Stromal cell of bone marrow (primary cell): ENCODE results near the gene GLG1.
"Not testable (repeated sequence)": the region's sequence is repeated elsewhere in the genome, so short reads cannot be mapped to it uniquely, and the experiment has no call there.

Experiments used
- DNase-seq: peaks from one replicate; pipeline ENCODE4 v3.0.0-alpha.2; 2012; ENCODE audit warnings: low read depth

Gene GLG1

DNA sequence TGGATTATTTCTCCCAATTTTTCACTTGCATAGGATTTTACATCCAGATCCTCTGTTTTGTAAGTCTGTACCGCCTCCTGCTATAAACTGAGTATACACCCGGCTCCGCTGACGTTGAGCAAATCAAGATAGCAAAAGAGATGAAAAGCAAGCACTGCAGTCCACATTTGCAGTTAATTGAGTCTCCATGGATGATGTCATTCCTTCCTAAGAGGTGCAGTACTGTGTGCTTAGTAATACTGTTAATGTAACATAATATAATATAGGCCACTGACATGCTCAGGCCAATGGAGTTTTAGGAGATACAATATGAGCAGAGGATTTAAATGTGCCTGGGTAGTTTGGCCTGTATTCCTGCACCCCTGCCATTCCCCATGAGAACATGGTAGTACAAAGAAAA is 72.3 kb downstream of the GLG1 start:
- DNase-seq, result peak; percentile 8

DNA sequence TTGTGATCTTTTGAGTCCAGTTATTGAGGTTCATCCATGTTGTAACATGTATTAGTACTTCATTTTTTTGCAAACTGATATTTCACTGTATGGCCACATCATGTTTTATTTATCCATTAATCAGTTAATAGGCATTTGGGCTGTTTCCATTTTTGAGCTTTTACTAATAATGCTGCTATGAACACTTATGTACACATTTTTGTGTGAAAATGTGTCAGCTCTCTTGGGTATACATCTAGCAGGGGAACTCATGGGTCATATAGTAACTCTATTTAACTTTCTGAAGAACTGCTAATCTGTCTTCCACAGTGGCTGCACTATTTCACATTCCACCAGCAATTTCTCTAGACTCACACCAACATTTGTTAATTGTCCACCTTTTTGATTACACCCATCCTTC is 82.0 kb downstream of the GLG1 start:
- DNase-seq, result no peak

DNA sequence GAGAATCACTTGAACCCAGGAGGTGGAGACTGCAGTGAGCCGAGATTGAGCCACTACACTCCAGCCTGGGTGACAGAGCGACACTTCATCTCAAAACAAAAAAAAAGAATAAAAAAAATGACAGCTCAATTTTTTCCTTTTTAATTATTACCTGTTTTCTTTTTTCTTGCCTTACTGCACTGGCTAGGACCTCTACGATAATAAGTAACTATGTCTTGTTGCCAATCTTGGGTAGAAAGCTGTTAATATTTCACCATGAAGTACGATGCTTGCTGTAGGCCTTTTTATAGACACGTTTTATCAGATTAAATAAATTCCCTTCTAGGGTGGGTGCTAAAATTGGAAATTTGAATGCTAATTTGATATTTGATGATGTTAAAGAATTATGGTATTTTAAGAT is 82.8 kb downstream of the GLG1 start:
- DNase-seq, result no peak

DNA sequence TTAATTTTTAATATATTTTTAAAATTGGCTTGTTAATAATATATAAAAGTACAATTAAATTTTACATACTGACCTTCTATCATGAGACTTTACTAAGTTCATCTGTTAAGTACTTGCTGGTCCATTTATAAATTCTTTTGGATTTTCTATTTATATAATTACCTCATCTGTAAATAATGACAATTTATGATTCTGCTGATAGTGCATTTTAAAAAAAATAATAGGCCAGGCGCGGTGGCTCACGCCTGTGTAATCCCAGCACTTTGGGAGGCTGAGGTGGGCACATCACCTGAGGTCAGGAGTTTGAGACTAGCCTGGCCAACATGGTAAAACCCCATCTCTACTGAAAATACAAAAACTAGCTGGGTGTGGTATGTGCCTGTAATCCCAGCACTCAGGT is 83.2 kb downstream of the GLG1 start:
- DNase-seq, result not testable (repeated sequence)

DNA sequence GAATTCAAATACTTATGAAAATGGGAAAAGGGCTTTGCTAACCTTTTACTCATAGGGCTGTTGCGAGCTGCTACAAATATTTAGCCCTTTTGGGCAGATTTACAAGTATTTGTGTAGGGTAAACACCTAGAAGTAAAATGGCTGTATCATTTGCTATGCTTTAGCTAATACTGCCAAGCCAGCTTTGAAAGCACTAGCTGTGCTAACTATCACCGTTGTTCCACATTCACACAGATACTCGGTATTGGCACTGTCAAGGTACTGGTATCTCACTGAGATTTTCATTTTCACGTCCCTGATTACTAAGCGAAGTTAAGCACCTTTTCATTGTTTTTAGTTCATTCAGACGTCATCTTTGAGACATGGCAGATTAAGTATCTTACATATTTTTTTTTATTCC is 84.8 kb downstream of the GLG1 start:
- no peak for DNase-seq

DNA sequence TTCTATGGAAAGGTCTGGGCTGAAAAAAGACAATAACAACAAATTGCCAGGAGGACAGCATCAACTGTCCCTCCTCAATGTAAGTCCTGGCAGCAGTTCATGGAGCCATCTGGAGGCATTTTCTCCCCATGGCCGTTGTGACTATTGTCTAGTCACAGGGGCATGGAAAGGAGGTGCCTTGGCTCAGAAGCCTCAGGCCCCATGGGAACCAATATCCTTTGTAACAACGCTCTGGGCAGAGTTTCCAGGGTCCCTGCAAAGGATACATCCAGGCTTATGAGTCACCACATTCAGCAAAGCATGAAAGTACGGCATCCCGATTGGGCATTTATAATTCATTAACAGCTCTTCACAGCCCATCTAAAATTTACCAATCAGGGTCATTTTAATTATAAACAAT is 85.2 kb downstream of the GLG1 start:
- peak; percentile 2 for DNase-seq

DNA sequence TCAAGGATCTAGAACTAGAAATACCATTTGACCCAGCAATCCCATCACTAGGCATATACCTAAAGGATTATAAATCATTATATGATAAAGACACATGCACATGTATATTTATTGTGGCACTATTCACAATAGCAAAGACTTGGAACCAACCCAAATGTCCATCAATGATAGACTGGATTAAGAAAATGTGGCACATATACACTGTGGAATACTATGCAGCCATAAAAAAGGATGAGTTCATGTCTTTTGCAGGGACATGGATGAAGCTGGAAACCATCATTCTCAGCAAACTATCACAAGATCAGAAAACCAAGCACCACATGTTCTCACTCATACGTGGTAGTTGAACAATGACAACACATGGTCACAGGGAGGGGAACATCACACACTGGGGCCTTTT is 88.0 kb downstream of the GLG1 start:
- not testable (repeated sequence) for DNase-seq

DNA sequence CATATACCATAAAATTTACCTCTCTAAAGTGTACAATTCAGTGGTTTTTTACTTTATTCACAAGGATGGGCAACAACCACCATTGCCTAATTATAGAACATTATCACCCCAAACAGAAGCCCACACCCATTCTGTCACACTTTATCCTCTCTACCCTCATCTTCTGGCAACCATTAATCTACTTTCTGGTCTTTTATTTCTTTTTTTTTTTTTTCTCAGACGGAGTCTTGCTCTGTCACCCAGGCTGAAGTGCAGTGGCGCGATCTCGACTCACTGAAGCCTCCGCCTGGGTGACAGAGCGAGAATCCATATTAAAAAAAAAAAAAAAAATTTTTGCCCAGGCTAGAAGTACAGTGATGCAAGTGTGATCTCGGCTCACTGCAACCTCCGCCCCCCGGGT is 95.0 kb downstream of the GLG1 start:
- no peak for DNase-seq

DNA sequence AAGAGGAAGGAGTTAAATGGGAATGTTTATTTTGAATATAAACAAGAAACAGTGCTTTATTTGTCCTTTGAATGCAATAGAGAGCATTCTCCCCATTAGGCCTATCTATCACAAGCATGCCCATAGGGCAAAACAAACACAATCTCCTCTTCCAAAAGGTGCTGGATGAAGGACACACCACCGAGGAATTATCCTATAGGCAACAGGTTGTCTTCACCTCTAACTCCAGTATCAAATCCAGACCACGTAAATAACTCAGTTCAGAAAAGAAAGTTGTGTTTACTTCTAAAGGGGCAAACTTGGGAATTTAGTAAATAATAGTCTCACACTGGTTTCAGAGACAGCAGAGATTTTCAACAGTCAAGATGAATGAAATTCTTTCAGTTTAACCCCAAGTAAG is 101.9 kb downstream of the GLG1 start:
- no peak for DNase-seq

DNA sequence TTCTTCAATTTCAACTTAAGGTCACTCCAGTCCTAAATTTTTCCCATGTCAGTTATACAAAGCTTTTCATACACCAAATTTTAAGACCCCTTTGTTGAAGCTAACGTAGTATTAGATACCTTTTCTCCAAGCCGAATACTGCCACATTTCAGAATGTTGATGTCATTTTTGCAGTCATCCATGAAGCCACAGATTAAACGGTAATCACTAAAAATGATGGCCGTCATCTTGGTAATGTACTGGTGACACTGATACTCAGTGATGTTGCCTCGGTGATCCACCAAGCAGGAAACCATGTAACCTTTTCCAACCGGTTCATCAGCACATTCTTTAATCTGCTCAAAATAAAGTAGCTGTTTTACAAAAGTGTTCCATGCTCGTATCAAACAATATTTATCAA is 103.5 kb downstream of the GLG1 start:
- no peak for DNase-seq

DNA sequence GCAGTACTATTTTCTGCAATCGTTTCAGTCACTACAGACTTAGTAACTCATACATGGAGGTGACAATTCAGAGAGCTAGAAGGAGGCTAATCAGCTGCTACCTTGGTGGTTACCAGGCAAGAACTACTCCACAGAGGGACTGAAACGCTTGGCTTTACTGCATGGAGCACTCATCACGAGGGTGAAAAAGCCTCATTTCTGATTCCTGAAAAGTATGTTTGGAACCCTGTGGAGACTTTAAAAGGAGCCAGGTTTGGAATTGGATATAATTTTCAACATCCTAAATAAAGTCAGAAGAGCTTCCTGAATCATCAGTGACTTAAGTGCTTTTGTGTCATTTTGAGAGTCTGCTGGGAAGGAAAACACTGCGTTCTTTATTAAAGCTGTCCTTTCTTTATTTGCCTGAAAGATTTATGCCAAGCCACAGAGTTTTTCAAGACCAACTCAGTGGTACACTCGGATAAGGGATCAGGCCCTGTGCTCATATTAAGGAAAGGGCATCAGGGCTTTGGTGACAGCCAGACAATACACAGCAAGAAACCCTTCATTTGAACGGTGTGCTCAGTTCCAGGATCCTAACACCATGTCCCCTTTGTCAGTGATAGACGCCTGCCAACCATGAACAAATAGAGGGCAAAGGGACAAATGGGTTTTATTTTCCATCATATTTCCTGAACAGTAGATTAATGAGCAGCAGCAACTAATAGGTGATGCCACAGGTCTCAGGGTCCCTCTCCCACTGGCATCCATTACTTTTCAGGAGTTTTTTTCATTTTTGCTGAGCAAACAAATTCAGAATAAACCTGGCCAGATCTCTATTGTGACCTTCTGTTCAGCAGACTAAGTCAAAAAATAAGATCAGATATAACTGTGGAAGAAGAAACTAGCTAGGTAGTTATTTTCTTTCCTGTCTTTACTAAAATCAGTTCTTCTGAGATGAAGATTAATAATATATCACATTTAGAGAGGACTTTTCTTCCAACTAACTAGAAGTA is 105.1 kb downstream of the GLG1 start:
- DNase-seq, result no peak

DNA sequence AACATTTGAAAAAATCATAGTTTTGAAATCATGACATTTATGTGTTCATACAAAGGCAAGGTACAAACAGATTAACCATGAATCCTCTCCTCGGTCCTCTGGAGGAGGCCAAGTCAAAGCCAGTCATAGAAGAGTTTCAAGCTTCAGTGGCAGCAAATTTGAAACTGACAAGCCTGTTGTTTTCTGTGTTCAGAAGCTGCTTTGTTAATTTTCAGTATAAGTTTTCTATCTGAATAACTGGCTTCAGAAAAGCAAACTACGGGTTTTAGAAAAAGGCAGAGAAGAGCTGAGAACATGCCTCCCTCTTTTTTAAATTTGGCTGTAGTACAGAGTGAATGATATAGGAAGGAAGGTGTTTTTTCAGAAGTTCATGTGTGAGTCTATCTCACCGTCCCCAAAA is 106.0 kb downstream of the GLG1 start:
- DNase-seq, result no peak

DNA sequence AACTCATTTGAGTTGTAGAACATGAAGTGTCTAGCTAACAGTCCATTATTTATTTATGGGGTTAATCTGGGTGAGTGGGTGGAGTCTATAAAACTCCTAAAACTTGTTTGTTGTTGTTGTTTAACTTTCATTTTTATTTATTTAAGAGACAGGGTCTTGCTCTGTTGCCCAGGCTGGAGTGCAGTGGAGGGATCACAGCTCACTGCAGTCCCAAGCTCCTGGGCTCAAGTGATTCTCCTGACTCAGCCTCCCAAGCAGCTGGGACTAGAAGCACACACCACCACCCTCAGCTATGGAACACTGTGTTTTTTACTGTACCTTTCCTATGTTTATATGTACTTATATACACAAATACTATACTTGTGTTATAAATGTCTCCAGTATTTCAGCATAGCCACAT is 107.8 kb downstream of the GLG1 start:
- DNase-seq, result no peak

DNA sequence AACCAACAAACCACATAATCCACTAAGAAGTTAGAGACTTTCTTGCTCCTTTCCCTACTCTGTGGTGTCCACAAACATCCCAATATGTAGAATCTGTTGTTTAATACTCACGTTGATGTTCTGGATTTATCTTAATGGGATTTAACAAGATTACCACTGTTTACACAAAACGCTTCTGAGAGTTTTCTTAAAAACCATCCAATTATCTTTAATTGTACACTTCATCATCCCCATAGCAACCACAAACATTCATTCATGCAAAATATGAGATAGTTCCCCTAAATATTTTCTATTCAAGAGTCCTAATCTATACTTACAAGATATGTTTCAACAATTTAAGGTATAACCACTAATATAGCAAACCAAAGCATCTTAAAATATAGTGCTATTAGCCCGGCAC is 109.2 kb downstream of the GLG1 start:
- no peak for DNase-seq

DNA sequence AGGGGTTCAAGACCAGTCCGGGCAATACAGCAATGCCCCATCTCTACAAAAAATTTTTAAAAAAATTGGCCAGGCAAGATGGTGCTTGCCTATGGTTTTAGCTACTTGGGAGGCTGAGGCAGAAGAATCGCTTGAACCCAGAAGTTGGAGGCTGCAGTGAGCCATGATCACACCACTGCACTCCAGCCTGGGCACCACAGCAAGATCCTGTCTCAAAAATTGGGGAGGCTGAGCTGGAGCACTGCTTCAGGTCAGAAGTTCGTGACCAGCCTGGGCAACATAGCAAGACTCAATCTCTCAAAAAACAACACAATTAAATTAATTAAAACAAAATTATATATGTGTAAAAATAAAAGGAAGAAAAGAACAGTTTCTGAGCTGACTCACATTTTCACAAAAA is 110.9 kb downstream of the GLG1 start:
- DNase-seq, result no peak

DNA sequence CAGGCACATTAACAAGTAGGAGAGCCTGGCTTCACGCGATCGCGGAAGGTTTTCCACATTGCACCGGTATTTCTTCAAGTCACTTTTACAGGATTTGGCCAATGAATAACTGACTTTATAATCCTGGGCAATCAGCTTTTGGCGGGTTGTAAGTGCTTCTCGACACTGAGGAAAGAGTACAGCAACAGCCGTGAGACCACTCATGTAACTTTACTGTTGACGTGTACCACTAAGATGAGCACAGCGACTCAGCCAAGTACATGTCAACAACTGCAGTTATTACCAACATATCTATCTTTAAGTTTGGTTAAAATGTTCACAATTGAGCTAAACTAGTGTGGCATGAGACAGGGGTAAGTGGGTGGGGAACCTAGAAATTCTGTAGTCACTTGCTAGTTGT is 113.9 kb downstream of the GLG1 start:
- no peak for DNase-seq

DNA sequence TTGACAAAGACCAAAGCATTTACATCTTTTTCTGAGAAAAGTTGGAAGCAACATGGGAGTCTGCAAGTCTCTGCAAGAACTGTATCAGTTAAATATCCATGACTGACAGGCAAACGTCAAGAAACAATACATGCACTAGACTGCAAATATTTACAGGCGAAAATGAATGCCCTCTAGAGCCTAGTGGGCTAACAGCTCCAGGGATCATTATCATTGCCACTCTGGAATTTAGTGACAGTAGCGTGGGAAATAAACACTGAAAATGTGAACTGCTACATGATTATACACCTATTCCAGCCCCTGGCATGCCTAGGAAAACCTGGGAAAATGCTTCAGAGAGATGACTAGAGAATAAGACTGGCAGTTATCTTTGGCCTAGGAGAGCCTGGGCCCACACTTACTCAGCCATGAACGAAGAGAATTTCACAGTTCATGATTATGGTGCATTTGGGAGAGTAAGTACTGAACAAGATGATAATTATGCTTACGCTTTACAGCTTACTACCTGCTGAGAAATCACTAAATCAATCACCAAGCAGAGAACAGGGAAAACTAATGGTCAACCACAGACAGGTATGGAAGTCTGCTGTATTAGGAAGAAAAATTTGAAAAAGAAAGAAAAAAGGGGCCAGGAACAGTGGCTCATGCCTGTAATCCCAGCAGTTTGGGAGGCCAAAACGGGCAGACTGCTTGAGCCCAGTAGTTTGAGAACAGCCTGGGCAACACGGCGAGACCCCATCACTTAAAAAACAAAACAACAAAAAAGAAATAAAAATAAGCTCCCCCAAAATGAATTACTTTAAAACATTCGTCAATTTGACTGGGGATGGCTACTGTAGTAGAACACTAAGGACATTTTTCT is 119.0 kb downstream of the GLG1 start:
- DNase-seq, result no peak

DNA sequence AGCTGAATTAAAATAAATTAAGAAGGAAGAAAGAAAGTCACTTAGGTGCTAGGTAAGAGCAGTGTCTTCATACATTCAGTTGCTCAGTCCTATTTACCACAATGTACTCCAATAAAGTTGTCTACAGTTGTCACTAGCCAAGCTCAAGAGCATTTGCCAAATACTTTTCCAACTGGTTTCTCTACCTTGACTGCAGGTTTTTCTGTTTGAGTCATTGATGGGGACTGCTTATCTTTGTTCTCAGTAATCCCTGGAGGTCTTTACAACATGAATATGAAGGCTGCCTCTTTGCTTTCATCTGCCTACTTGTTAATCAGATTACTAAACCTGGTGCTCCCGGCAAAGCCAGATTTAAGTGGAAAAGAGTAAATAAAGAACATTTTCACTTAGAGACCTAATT is 121.0 kb downstream of the GLG1 start:
- DNase-seq, result no peak

DNA sequence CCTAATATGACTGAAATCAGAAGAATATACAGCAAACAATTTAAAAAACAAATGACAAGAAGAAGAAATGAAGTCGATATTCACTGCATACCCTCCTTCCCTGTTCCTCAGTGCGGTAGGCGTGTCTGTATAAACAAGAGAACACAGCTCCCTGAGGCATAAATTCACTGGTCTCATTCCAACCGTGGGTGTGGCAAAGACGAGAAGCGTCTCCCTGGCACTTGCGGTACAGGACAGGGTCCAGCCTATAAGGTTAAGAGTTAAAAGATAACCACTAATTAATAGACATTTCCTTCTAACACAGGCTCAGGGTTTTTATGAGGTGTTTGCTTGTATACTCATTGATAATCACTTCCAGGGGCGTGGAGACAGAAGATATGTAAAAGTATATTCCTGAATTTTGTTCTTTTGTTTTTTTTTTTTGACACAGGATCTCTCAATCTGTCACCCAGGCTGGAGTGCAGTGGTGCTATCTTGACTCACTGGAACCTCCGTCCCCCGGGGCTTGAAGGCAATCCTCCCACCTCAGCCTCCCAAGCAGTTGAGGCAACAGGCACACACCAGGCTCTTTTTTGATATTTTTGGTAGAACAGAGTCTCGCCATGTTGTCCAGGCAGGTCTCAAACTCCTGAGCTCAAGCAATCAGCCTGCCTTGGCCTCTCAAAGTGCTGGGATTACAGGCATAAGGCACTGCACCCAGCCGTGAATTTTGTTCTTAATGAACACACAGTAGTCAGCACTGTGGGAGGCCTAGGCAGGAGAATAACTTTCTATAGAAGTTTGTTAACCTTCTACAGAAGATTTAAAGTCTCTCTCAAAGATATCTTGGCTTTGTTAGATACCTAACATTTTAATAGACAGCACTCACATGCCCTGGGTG is 126.5 kb downstream of the GLG1 start:
- DNase-seq, result peak; percentile 30

DNA sequence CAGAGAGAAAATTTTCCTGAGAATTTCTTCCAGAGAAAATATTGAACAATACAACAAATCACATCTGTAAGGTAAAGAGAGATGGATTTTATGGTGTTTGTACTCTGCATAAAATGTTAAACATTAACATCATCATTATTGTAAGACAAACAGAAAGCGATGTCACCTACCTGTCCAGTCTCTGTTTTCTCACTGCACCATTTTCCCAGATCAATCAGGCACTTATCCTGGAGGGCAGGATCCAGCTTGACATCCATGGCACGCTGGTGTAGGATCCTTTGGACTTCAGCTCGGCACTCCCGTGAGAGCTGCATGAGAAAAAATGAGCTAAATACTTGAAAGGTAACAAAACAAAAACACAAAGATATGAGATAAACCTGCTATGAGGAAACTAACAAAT is 129.7 kb downstream of the GLG1 start:
- DNase-seq, result no peak

DNA sequence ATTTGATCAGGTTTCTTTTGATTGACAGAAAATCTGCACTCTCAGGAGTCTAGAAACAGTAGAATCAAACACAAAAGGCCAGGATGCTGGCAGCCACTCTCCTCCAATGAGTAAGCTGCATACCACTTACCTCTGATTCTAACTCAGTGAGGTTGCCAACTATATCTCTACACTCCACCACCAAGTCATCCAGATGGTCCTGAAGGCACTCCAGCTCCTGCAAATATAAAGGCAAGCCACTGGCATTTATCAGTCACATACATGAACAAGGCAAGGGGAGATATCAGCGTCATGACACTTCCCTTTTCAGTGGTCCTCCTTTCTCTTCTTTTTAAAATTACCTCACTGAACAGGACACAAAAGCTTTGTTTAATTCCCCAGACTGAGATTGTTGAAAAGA is 132.5 kb downstream of the GLG1 start:
- no peak for DNase-seq

DNA sequence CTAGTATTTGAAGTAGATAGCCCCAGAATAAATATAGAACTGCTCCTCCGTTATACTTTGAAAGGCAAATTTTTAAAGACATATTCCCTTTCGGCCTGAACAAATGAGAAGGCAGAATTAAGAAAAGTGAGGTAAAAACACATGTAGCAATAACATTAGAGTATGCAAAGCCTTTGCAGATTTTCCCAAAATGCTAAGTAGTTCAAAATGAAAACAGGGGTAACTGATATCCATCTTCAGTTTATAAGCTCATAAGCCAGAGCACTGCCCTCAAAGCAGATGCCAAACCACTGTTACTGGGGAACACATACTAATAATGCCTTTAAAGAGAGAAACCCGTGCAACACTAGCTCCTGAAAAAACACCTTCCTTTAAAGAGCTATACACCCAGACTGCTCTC is 134.4 kb downstream of the GLG1 start:
- DNase-seq, result no peak
